Nephron progenitor cell (in vitro differentiated cells): Measurements from ENCODE around the gene CEP20.
"Not testable (repeated sequence)": the region's sequence is repeated elsewhere in the genome, so short reads cannot be mapped to it uniquely, and the experiment has no call there.

Experiments
- DNase-seq: peaks from one replicate; pipeline ENCODE4 v3.0.0; 2021
- H3K27ac Mint-ChIP-seq: 2 replicates; pipeline ENCODE4 v1.8.0; 2021; ENCODE audit warnings: mild to moderate bottlenecking, moderate library complexity, mixed read lengths
- H3K27me3 Mint-ChIP-seq: 2 replicates; pipeline ENCODE4 v1.8.0; 2021; ENCODE audit warnings: mild to moderate bottlenecking, low read depth, mixed read lengths; ENCODE audit not compliant: poor library complexity
- H3K36me3 Mint-ChIP-seq: 2 replicates; pipeline ENCODE4 v1.8.0; 2021; ENCODE audit warnings: low read depth, mixed read lengths
- H3K4me1 Mint-ChIP-seq: 2 replicates; pipeline ENCODE4 v1.8.0; 2021; ENCODE audit warnings: mixed read lengths
- H3K4me3 Mint-ChIP-seq: 2 replicates; pipeline ENCODE4 v1.8.0; 2021; ENCODE audit warnings: mild to moderate bottlenecking, moderate library complexity, mixed read lengths
- H3K9me3 Mint-ChIP-seq: 2 replicates; pipeline ENCODE4 v1.8.0; 2021; ENCODE audit warnings: mild to moderate bottlenecking, moderate library complexity, mixed read lengths
- TF ChIP-seq, protein P1 (sequence below): fragments of 200-600 bp; sonication (generic); IDR thresholded peaks from 2 replicates; pipeline ENCODE4 v1.5.0; 2021; ENCODE audit warnings: antibody characterized with exemption

CEP20 gene

GRCh38 chr16:15847611-15848175 is 40.7 kb downstream of the CEP20 start:
- no peaks in the 10 kb centered on the region for H3K36me3 Mint-ChIP-seq
- TF ChIP-seq, protein P1, sequence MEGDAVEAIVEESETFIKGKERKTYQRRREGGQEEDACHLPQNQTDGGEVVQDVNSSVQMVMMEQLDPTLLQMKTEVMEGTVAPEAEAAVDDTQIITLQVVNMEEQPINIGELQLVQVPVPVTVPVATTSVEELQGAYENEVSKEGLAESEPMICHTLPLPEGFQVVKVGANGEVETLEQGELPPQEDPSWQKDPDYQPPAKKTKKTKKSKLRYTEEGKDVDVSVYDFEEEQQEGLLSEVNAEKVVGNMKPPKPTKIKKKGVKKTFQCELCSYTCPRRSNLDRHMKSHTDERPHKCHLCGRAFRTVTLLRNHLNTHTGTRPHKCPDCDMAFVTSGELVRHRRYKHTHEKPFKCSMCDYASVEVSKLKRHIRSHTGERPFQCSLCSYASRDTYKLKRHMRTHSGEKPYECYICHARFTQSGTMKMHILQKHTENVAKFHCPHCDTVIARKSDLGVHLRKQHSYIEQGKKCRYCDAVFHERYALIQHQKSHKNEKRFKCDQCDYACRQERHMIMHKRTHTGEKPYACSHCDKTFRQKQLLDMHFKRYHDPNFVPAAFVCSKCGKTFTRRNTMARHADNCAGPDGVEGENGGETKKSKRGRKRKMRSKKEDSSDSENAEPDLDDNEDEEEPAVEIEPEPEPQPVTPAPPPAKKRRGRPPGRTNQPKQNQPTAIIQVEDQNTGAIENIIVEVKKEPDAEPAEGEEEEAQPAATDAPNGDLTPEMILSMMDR = no peak
- DNase-seq = no peak
- H3K27ac Mint-ChIP-seq = no peak overlapping the region
- no peaks in the 10 kb centered on the region for H3K9me3 Mint-ChIP-seq
- no peak overlapping the region for H3K4me3 Mint-ChIP-seq
- peaks cover 5% of the 10 kb centered on the region for H3K4me1 Mint-ChIP-seq
- H3K27me3 Mint-ChIP-seq = peaks cover 37% of the 10 kb centered on the region

- Mint-ChIP-seq H3K36me3 (no peaks in the 10 kb centered on the region), H3K27ac (no peak overlapping the region), H3K9me3 (no peaks in the 10 kb centered on the region), H3K27me3 (peaks cover 32% of the 10 kb centered on the region), H3K4me1 (peaks cover 5% of the 10 kb centered on the region), H3K4me3 (no peak overlapping the region)
- TF ChIP-seq, protein P1 = no peak
- no peak for DNase-seq
Measured at GRCh38 chr16:15846510-15846909, 41.9 kb downstream of the CEP20 start.

- peaks cover 32% of the 10 kb centered on the region for H3K27me3 Mint-ChIP-seq
- no peak for DNase-seq
- no peaks in the 10 kb centered on the region for H3K9me3 Mint-ChIP-seq
- H3K4me3 Mint-ChIP-seq = no peak overlapping the region
- H3K27ac Mint-ChIP-seq = no peak overlapping the region
- peaks cover 5% of the 10 kb centered on the region for H3K4me1 Mint-ChIP-seq
- TF ChIP-seq, protein P1 = no peak
- no peaks in the 10 kb centered on the region for H3K36me3 Mint-ChIP-seq
Measured at GRCh38 chr16:15843635-15844279, 44.6 kb downstream of the CEP20 start.

GRCh38 chr16:15839204-15839603 is 49.2 kb downstream of the CEP20 start:
- not testable (repeated sequence) for DNase-seq, H3K9me3 Mint-ChIP-seq, H3K4me1 Mint-ChIP-seq, H3K4me3 Mint-ChIP-seq, H3K36me3 Mint-ChIP-seq, H3K27ac Mint-ChIP-seq
- H3K27me3 Mint-ChIP-seq = peaks cover 18% of the 10 kb centered on the region

DNA sequence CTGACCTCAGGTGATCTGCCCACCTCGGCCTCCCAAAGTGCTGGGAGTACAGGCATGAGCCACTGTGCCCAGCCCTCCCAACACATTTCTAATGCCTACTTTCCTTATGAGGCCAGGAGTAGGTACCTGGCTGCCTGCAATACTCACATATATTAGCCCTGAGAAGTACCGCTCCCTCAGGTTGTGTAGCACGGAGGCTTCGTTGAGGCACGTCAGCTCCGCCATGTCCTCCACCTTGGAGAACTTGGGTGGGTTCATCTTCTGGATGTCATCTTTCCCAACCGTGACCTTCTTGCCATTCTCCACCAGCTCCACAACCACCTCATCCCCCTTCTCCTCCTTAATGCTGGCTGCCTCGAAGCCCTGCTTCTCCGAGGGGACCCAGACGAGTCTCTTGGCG is 50.6 kb downstream of the CEP20 start:
- no peaks in the 10 kb centered on the region for H3K9me3 Mint-ChIP-seq
- no peak for DNase-seq
- no peak overlapping the region for H3K27ac Mint-ChIP-seq
- no peaks in the 10 kb centered on the region for H3K36me3 Mint-ChIP-seq
- peaks cover 4% of the 10 kb centered on the region for H3K4me1 Mint-ChIP-seq
- H3K4me3 Mint-ChIP-seq = no peak overlapping the region
- TF ChIP-seq, protein P1 = no peak
- H3K27me3 Mint-ChIP-seq = peaks cover 17% of the 10 kb centered on the region

- peaks cover 4% of the 10 kb centered on the region for H3K4me1 Mint-ChIP-seq
- TF ChIP-seq, protein P1 = no peak
- no peak for DNase-seq
- no peak overlapping the region for H3K27ac Mint-ChIP-seq
- H3K36me3 Mint-ChIP-seq = no peaks in the 10 kb centered on the region
- no peak overlapping the region for H3K4me3 Mint-ChIP-seq
- no peaks in the 10 kb centered on the region for H3K9me3 Mint-ChIP-seq
- H3K27me3 Mint-ChIP-seq = peaks cover 17% of the 10 kb centered on the region
Measured at GRCh38 chr16:15836965-15837611, 51.3 kb downstream of the CEP20 start.
